Astrocyte of the spinal cord (primary cell): ENCODE measurements around the gene ZNF597.
A peak's percentile ranks its signal among the peaks of the same experiment; 100 is the strongest.

Experiments
- DNase-seq: peaks from one replicate; pipeline ENCODE4 v3.0.0; 2011; ENCODE audit warnings: low read depth, low spot score
- H3K4me3 ChIP-seq: 2 replicates; pipeline ENCODE4 v1.5.1; 2011; ENCODE audit warnings: low read depth, mild to moderate bottlenecking, low read length, moderate library complexity
- CTCF ChIP-seq: IDR thresholded peaks from 2 replicates; pipeline ENCODE4 v1.5.1; 2012; ENCODE audit warnings: low read depth, mild to moderate bottlenecking, low read length, inconsistent platforms
- in situ Hi-C: cut with HindIII; loops from 2 replicates; pipeline ENCODE4 v1.10.0; 2017; ENCODE audit warnings: low sequenced_read_pairs

ZNF597 gene

GRCh38 chr16:3457434-3458252 is 14.3 kb upstream of the ZNF597 start:
- peak; percentile 54 for TF ChIP-seq CTCF
- in situ Hi-C loops = no loop called here
- peak; percentile 90 for DNase-seq
- H3K4me3 ChIP-seq = peak overlapping the region; percentile 89

- no peak for DNase-seq
- H3K4me3 ChIP-seq = no peak overlapping the region
- TF ChIP-seq CTCF = no peak
- in situ Hi-C loops = no loop called here
Measured at GRCh38 chr16:3454631-3455147, 11.4 kb upstream of the ZNF597 start.

GRCh38 chr16:3454093-3454492 is 10.8 kb upstream of the ZNF597 start:
- no peak for TF ChIP-seq CTCF
- in situ Hi-C loops = no loop called here
- DNase-seq = no peak
- H3K4me3 ChIP-seq = no peak overlapping the region

- in situ Hi-C loops = no loop called here
- peak overlapping the region; percentile 72 for H3K4me3 ChIP-seq
- TF ChIP-seq CTCF = no peak
- peak; percentile 62 for DNase-seq
Measured at GRCh38 chr16:3444032-3444388, 706 bp upstream of the ZNF597 start.

GRCh38 chr16:3439637-3440036 is 3.7 kb downstream of the ZNF597 start:
- TF ChIP-seq CTCF = no peak
- no peak overlapping the region for H3K4me3 ChIP-seq
- DNase-seq = no peak
- in situ Hi-C loops = no loop called here

- in situ Hi-C loops = no loop called here
- no peak for DNase-seq
- H3K4me3 ChIP-seq = no peak overlapping the region
- TF ChIP-seq CTCF = no peak
Measured at GRCh38 chr16:3434373-3434772, 8.9 kb downstream of the ZNF597 start.
